Measurements from ENCODE around the gene LMAN2L.

GRCh38 chr2:96788442-96789244, 48.8 kb upstream of the LMAN2L start:
- no peak for TF ChIP-seq CTCF (conservative IDR thresholded peaks at IDR 0.05 in 1 of 2, IDR thresholded peaks at IDR 0.05 in 1 of 2; ENCODE audit: low read depth in 1 of 2, low read length in 2 of 2)
- TF ChIP-seq EZH2 (IDR thresholded peaks at IDR 0.05; ENCODE audit: low read length, missing control alignments), result no peak
